ENCODE results near the gene PRR4. TPM values are rescaled to one million over a fixed set of nuclear protein-coding genes. Genes with fewer than 3 reads are reported as not detected.

PRR4 gene
- total RNA-seq = 1.6 TPM
- polyA plus RNA-seq = 1 to 10 TPM in 2 of 4 donors, under 1 TPM in 2; 0.51 to 2.4 (median 1.0) TPM

- DNase-seq (peak in 2 of 3 donors; percentile 24 to 67), ATAC-seq (ENCODE audit: low read depth in 2 of 2) (peak; percentile 23 to 60)
- Histone ChIP-seq H3K27me3 (ENCODE audit: control insufficient read depth, insufficient read depth, low read length) (no peaks in the 10 kb centered on the region), H3K27ac (ENCODE audit: insufficient read depth, low read length, poor library complexity, severe bottlenecking) (no peak within 1 kb of the TSS), H3K4me3 (ENCODE audit: low read depth, low read length) (no peak within 1 kb of the TSS), H3K36me3 (ENCODE audit: control insufficient read depth, insufficient read depth, low read length) (no peaks in the 10 kb centered on the region), H3K9me3 (ENCODE audit: control insufficient read depth in 2 of 2, low read length in 2 of 2) (no peaks in the 10 kb centered on the region), H3K4me1 (ENCODE audit: control insufficient read depth, insufficient read depth, low read length, poor library complexity, severe bottlenecking) (no peaks in the 10 kb centered on the region)
- Mint-ChIP-seq H3K4me1 (peaks cover 0 to 39% (median 27%) of the 10 kb centered on the region in 4 donors), H3K27ac (peak within 1 kb of the TSS; percentile 5 to 47 (median 12)), H3K4me3 (no peak within 1 kb of the TSS), H3K36me3 (peaks cover 57% of the 10 kb centered on the region), H3K9me3 (peaks cover 0 to 1% (median 0%) of the 10 kb centered on the region in 7 donors), H3K27me3 (no peaks in the 10 kb centered on the region)
Observed at GRCh38 chr12:10849425-10849878, at the start of gene PRR4. TSS of gene PRR4 (minus strand) at chr12:10849475. CDS start at chr12:10849437, 38 bp downstream.

GRCh38 chr12:10896854-10897253 is 47.6 kb upstream of the PRR4 start:
- Histone ChIP-seq H3K27ac (ENCODE audit: insufficient read depth, low read length, poor library complexity, severe bottlenecking) (no peak overlapping the region), H3K27me3 (ENCODE audit: control insufficient read depth, insufficient read depth, low read length) (no peaks in the 10 kb centered on the region), H3K4me3 (ENCODE audit: low read depth, low read length) (no peak overlapping the region), H3K4me1 (ENCODE audit: control insufficient read depth, insufficient read depth, low read length, poor library complexity, severe bottlenecking) (no peaks in the 10 kb centered on the region), H3K9me3 (ENCODE audit: control insufficient read depth in 2 of 2, low read length in 2 of 2) (no peaks in the 10 kb centered on the region), H3K36me3 (ENCODE audit: control insufficient read depth, insufficient read depth, low read length) (no peaks in the 10 kb centered on the region)
- Mint-ChIP-seq H3K9me3 (peaks cover 0 to 6% (median 4%) of the 10 kb centered on the region in 7 donors), H3K4me3 (no peak overlapping the region), H3K27me3 (no peaks in the 10 kb centered on the region), H3K27ac (no peak overlapping the region), H3K36me3 (peaks cover 29% of the 10 kb centered on the region), H3K4me1 (peaks cover 0 to 4% (median 1%) of the 10 kb centered on the region in 4 donors)
- DNase-seq (no peak), ATAC-seq (ENCODE audit: low read depth in 2 of 2) (no peak)

GRCh38 chr12:10891937-10892336 is 42.7 kb upstream of the PRR4 start:
- Mint-ChIP-seq H3K4me3 (no peak overlapping the region), H3K27me3 (no peaks in the 10 kb centered on the region), H3K36me3 (peaks cover 30% of the 10 kb centered on the region), H3K4me1 (peaks cover 0 to 3% (median 0%) of the 10 kb centered on the region in 4 donors), H3K9me3 (peaks cover 0 to 2% (median 0%) of the 10 kb centered on the region in 7 donors), H3K27ac (no peak overlapping the region)
- ATAC-seq (ENCODE audit: low read depth in 2 of 2) (no peak), DNase-seq (no peak)
- H3K4me3 ChIP-seq (ENCODE audit: low read depth, low read length) = no peak overlapping the region
- H3K9me3 ChIP-seq (ENCODE audit: control insufficient read depth in 2 of 2, low read length in 2 of 2) = no peaks in the 10 kb centered on the region
- H3K4me1 ChIP-seq (ENCODE audit: control insufficient read depth, insufficient read depth, low read length, poor library complexity, severe bottlenecking) = no peaks in the 10 kb centered on the region
- H3K27ac ChIP-seq (ENCODE audit: insufficient read depth, low read length, poor library complexity, severe bottlenecking) = no peak overlapping the region
- H3K36me3 ChIP-seq (ENCODE audit: control insufficient read depth, insufficient read depth, low read length) = no peaks in the 10 kb centered on the region
- H3K27me3 ChIP-seq (ENCODE audit: control insufficient read depth, insufficient read depth, low read length) = no peaks in the 10 kb centered on the region

- peaks cover 28% of the 10 kb centered on the region for H3K36me3 Mint-ChIP-seq
- Histone ChIP-seq H3K36me3 (ENCODE audit: control insufficient read depth, insufficient read depth, low read length) (no peaks in the 10 kb centered on the region), H3K4me3 (ENCODE audit: low read depth, low read length) (no peak overlapping the region), H3K4me1 (ENCODE audit: control insufficient read depth, insufficient read depth, low read length, poor library complexity, severe bottlenecking) (no peaks in the 10 kb centered on the region), H3K9me3 (ENCODE audit: control insufficient read depth in 2 of 2, low read length in 2 of 2) (no peaks in the 10 kb centered on the region), H3K27ac (ENCODE audit: insufficient read depth, low read length, poor library complexity, severe bottlenecking) (no peak overlapping the region), H3K27me3 (ENCODE audit: control insufficient read depth, insufficient read depth, low read length) (no peaks in the 10 kb centered on the region)
- H3K27me3 Mint-ChIP-seq = no peaks in the 10 kb centered on the region
- peaks cover 0 to 3% (median 0%) of the 10 kb centered on the region in 4 donors for H3K4me1 Mint-ChIP-seq
- H3K27ac Mint-ChIP-seq = no peak overlapping the region
- H3K4me3 Mint-ChIP-seq = no peak overlapping the region
- ATAC-seq (ENCODE audit: low read depth in 2 of 2) (no peak), DNase-seq (no peak)
- H3K9me3 Mint-ChIP-seq = peaks cover 0 to 2% (median 0%) of the 10 kb centered on the region in 7 donors
Observed at GRCh38 chr12:10889226-10889625, 40.0 kb upstream of the PRR4 start.

- Histone ChIP-seq H3K27me3 (ENCODE audit: control insufficient read depth, insufficient read depth, low read length) (no peaks in the 10 kb centered on the region), H3K4me1 (ENCODE audit: control insufficient read depth, insufficient read depth, low read length, poor library complexity, severe bottlenecking) (no peaks in the 10 kb centered on the region), H3K36me3 (ENCODE audit: control insufficient read depth, insufficient read depth, low read length) (no peaks in the 10 kb centered on the region), H3K27ac (ENCODE audit: insufficient read depth, low read length, poor library complexity, severe bottlenecking) (no peak within 1 kb of the TSS), H3K4me3 (ENCODE audit: low read depth, low read length) (no peak within 1 kb of the TSS), H3K9me3 (ENCODE audit: control insufficient read depth in 2 of 2, low read length in 2 of 2) (no peaks in the 10 kb centered on the region)
- peaks cover 0 to 4% (median 0%) of the 10 kb centered on the region in 4 donors for H3K4me1 Mint-ChIP-seq
- peaks cover 33% of the 10 kb centered on the region for H3K36me3 Mint-ChIP-seq
- no peak within 1 kb of the TSS for H3K4me3 Mint-ChIP-seq
- peaks cover 0 to 2% (median 0%) of the 10 kb centered on the region in 7 donors for H3K9me3 Mint-ChIP-seq
- no peak for DNase-seq
- no peaks in the 10 kb centered on the region for H3K27me3 Mint-ChIP-seq
- no peak for ATAC-seq (ENCODE audit: low read depth in 2 of 2)
- H3K27ac Mint-ChIP-seq = peak within 1 kb of the TSS in 1 of 3 donors; percentile 20
Observed at GRCh38 chr12:10884086-10884725, 34.9 kb upstream of the PRR4 start, which contains the start of gene PRH1. TSS of gene PRH1 (minus strand) at chr12:10884255. CDS start at chr12:10884217, 38 bp downstream.

GRCh38 chr12:10873378-10873777 is 24.1 kb upstream of the PRR4 start:
- H3K27me3 ChIP-seq (ENCODE audit: control insufficient read depth, insufficient read depth, low read length) = no peaks in the 10 kb centered on the region
- peaks cover 0 to 8% (median 1%) of the 10 kb centered on the region in 7 donors for H3K9me3 Mint-ChIP-seq
- no peak overlapping the region for H3K27ac ChIP-seq (ENCODE audit: insufficient read depth, low read length, poor library complexity, severe bottlenecking)
- no peak overlapping the region for H3K27ac Mint-ChIP-seq
- H3K36me3 Mint-ChIP-seq = peaks cover 36% of the 10 kb centered on the region
- no peaks in the 10 kb centered on the region for H3K27me3 Mint-ChIP-seq
- H3K4me1 ChIP-seq (ENCODE audit: control insufficient read depth, insufficient read depth, low read length, poor library complexity, severe bottlenecking) = no peaks in the 10 kb centered on the region
- no peaks in the 10 kb centered on the region for H3K9me3 ChIP-seq (ENCODE audit: control insufficient read depth in 2 of 2, low read length in 2 of 2)
- no peak for DNase-seq
- H3K36me3 ChIP-seq (ENCODE audit: control insufficient read depth, insufficient read depth, low read length) = peaks cover 3% of the 10 kb centered on the region
- no peak for ATAC-seq (ENCODE audit: low read depth in 2 of 2)
- no peak overlapping the region for H3K4me3 Mint-ChIP-seq
- H3K4me3 ChIP-seq (ENCODE audit: low read depth, low read length) = no peak overlapping the region
- peaks cover 0 to 4% (median under 1%) of the 10 kb centered on the region in 4 donors for H3K4me1 Mint-ChIP-seq

GRCh38 chr12:10867381-10867780 is 18.1 kb upstream of the PRR4 start:
- Mint-ChIP-seq H3K9me3 (peaks cover 0 to 21% (median 5%) of the 10 kb centered on the region in 7 donors), H3K27ac (no peak overlapping the region), H3K36me3 (peaks cover 41% of the 10 kb centered on the region), H3K4me1 (peaks cover 0 to 10% (median 2%) of the 10 kb centered on the region in 4 donors), H3K27me3 (no peaks in the 10 kb centered on the region), H3K4me3 (no peak overlapping the region)
- no peaks in the 10 kb centered on the region for H3K4me1 ChIP-seq (ENCODE audit: control insufficient read depth, insufficient read depth, low read length, poor library complexity, severe bottlenecking)
- H3K9me3 ChIP-seq (ENCODE audit: control insufficient read depth in 2 of 2, low read length in 2 of 2) = peaks cover 0 to 7% of the 10 kb centered on the region in 2 experiments
- no peaks in the 10 kb centered on the region for H3K27me3 ChIP-seq (ENCODE audit: control insufficient read depth, insufficient read depth, low read length)
- no peak for ATAC-seq (ENCODE audit: low read depth in 2 of 2)
- H3K27ac ChIP-seq (ENCODE audit: insufficient read depth, low read length, poor library complexity, severe bottlenecking) = no peak overlapping the region
- H3K4me3 ChIP-seq (ENCODE audit: low read depth, low read length) = no peak overlapping the region
- no peak for DNase-seq
- no peaks in the 10 kb centered on the region for H3K36me3 ChIP-seq (ENCODE audit: control insufficient read depth, insufficient read depth, low read length)

All from CD4-positive, CD25-positive, alpha-beta regulatory T cell (primary cell).